CD14-positive monocyte (primary cell): ENCODE data around the gene LIN7A. TPM values are rescaled to one million over a fixed set of nuclear protein-coding genes. Genes with fewer than 3 reads are reported as not detected.
"Not testable (repeated sequence)": the region's sequence is repeated elsewhere in the genome, so short reads cannot be mapped to it uniquely, and the experiment has no call there.

ENCODE experiments used
- DNase-seq, 3 donors: peaks; one replicate each; pipeline ENCODE4 v3.0.0-alpha.2; 2011 to 2022
- H2AFZ ChIP-seq: 2 replicates; pipeline ENCODE4 v1.6.0; 2012; ENCODE audit warnings: mild to moderate bottlenecking, low read depth, low read length, inconsistent platforms; ENCODE audit not compliant: insufficient read depth, poor library complexity, severe bottlenecking
- H3K27ac ChIP-seq, 2 donors: 1 replicate in 1 of 2; 2 replicates in 1 of 2; pipeline ENCODE4 v1.5.1; 2012 to 2013; ENCODE audit warnings: low read length in 2 of 2, control low read depth in 1 of 2, inconsistent platforms in 1 of 2, low read depth in 1 of 2, mild to moderate bottlenecking in 1 of 2
- H3K27me3 ChIP-seq, 2 donors: one replicate each; pipeline versions ENCODE4 v1.6.0 to v1.6.1; 2011 to 2013; ENCODE audit warnings: low read length in 2 of 2; ENCODE audit not compliant: control insufficient read depth in 2 of 2, insufficient read depth in 2 of 2
- H3K36me3 ChIP-seq, 2 donors: replicated peaks in 1 of 2; 1 replicate in 1 of 2; 2 replicates in 1 of 2; pipeline versions ENCODE4 v1.5.1 to v1.6.1; 2012 to 2013; ENCODE audit warnings: low read length in 2 of 2, control low read depth in 1 of 2, inconsistent platforms in 1 of 2, mild to moderate bottlenecking in 1 of 2; ENCODE audit not compliant: insufficient read depth in 2 of 2, control insufficient read depth in 1 of 2
- H3K4me1 ChIP-seq, 2 donors: 1 replicate in 1 of 2; 2 replicates in 1 of 2; pipeline versions ENCODE4 v1.5.1 to v1.6.1; 2012 to 2013; ENCODE audit warnings: low read length in 2 of 2, control low read depth in 1 of 2, inconsistent platforms in 1 of 2, mild to moderate bottlenecking in 1 of 2, moderate library complexity in 1 of 2; ENCODE audit not compliant: insufficient read depth in 2 of 2, control insufficient read depth in 1 of 2
- H3K4me2 ChIP-seq: replicated peaks from 2 replicates; pipeline ENCODE3; 2012; ENCODE audit warnings: low read length, moderate library complexity, mild to moderate bottlenecking; ENCODE audit not compliant: poor library complexity, severe bottlenecking; ENCODE audit errors: extremely low read depth
- H3K4me3 ChIP-seq, 3 experiments: fragments of 200-600 bp in 1 of 3; sonication (generic) in 1 of 3; replicated peaks in 1 of 3; 1 replicate in 2 of 3; 2 replicates in 1 of 3; pipeline ENCODE4 v1.5.1; 2011 to 2013; ENCODE audit warnings: low read length in 3 of 3, mild to moderate bottlenecking in 3 of 3, control low read depth in 2 of 3, low read depth in 2 of 3, inconsistent platforms in 1 of 3, moderate library complexity in 1 of 3
- H3K79me2 ChIP-seq: 2 replicates; pipeline ENCODE4 v1.6.0; 2012; ENCODE audit warnings: mild to moderate bottlenecking, control low read depth, inconsistent platforms, low read length, moderate library complexity; ENCODE audit not compliant: insufficient read depth
- H3K9ac ChIP-seq: 2 replicates; pipeline ENCODE4 v1.6.0; 2017; ENCODE audit warnings: low read length, mild to moderate bottlenecking; ENCODE audit not compliant: insufficient read depth, poor library complexity, severe bottlenecking
- H3K9me3 ChIP-seq, 2 donors: replicated peaks in 1 of 2; 1 replicate in 1 of 2; 2 replicates in 1 of 2; pipeline versions ENCODE4 v1.5.1 to v1.6.1; 2012 to 2013; ENCODE audit warnings: low read length in 2 of 2, control low read depth in 1 of 2; ENCODE audit not compliant: control insufficient read depth in 1 of 2, insufficient read depth in 1 of 2
- H4K20me1 ChIP-seq: 2 replicates; pipeline ENCODE4 v1.6.0; 2012; ENCODE audit warnings: mild to moderate bottlenecking, low read length, control low read depth, moderate library complexity; ENCODE audit not compliant: insufficient read depth
- H3K27ac Mint-ChIP-seq, 7 donors: one replicate each; pipeline ENCODE4 v1.8.0; 2020; ENCODE audit warnings: mild to moderate bottlenecking in 7 of 7, mixed read lengths in 7 of 7, moderate library complexity in 6 of 7, inconsistent platforms in 2 of 7
- H3K27me3 Mint-ChIP-seq, 3 donors: one replicate each; pipeline ENCODE4 v1.8.0; 2021 to 2022; ENCODE audit warnings: low read depth in 3 of 3, mild to moderate bottlenecking in 3 of 3, mixed read lengths in 3 of 3, moderate library complexity in 3 of 3, inconsistent platforms in 1 of 3
- H3K36me3 Mint-ChIP-seq, 2 donors: one replicate each; pipeline ENCODE4 v1.8.0; 2020; ENCODE audit warnings: mixed read lengths in 2 of 2, inconsistent platforms in 1 of 2, mild to moderate bottlenecking in 1 of 2
- H3K4me1 Mint-ChIP-seq: one replicate; pipeline ENCODE4 v1.8.0; 2020; ENCODE audit warnings: mild to moderate bottlenecking, mixed read lengths
- H3K4me3 Mint-ChIP-seq, 2 donors: one replicate each; pipeline ENCODE4 v1.8.0; 2020; ENCODE audit warnings: mild to moderate bottlenecking in 2 of 2, mixed read lengths in 2 of 2, moderate library complexity in 1 of 2
- H3K9me3 Mint-ChIP-seq, 7 donors: one replicate each; pipeline ENCODE4 v1.8.0; 2020 to 2022; ENCODE audit warnings: mixed read lengths in 7 of 7, mild to moderate bottlenecking in 6 of 7, moderate library complexity in 6 of 7, inconsistent platforms in 2 of 7
- CTCF ChIP-seq: fragments of 200-600 bp; IDR thresholded peaks from one replicate; pipeline ENCODE4 v1.8.0; 2022; ENCODE audit warnings: antibody characterized with exemption, mild to moderate bottlenecking
- WGBS: methylation state at CpG from one replicate; pipeline ENCODE4 v1.1.5; 2013; ENCODE audit warnings: missing lambda C conversion rate; ENCODE audit not compliant: insufficient coverage; 5-methylcytosine and 5-hydroxymethylcytosine counted together
- intact Hi-C, 2 donors: fragments of 100-400 bp; cut with micrococcal nuclease; formaldehyde crosslinking; loops; one replicate each; pipeline versions ENCODE4 v1.15.0 to v1.15.1; 2023
- polyA plus RNA-seq, 3 donors: library from polyadenylated mRNA; depleted of rRNA in 1 of 3; unstranded in 2 of 3; stranded (reverse) in 1 of 3; fragments of 300-500 nt in 2 of 3; fragments of >200 nt in 1 of 3; fragmentation: Illumina TruSeq in 2 of 3; gene quantifications; 1 replicate in 2 of 3; 2 replicates in 1 of 3; pipeline ENCODE4 v1.2.3, GENCODE V29; 2012 to 2021

Gene LIN7A
- polyA plus RNA-seq, 3 donors, result 8.0 to 16.6 (median 15.2) TPM

- Histone ChIP-seq H3K27ac (no peak overlapping the region), H3K9me3 (no peaks in the 10 kb centered on the region), H3K79me2 (no peaks in the 10 kb centered on the region), H3K4me1 (no peaks in the 10 kb centered on the region), H3K36me3 (peaks cover 31 to 44% of the 10 kb centered on the region in 2 donors), H3K4me3 (no peak overlapping the region), H3K4me2 (no peak overlapping the region), H3K9ac (no peak overlapping the region), H2AFZ (no peak overlapping the region), H4K20me1 (no peaks in the 10 kb centered on the region), H3K27me3 (no peaks in the 10 kb centered on the region)
- no peak for DNase-seq
- H3K4me1 Mint-ChIP-seq, result no peaks in the 10 kb centered on the region
- intact Hi-C loops, result no loop called here
- peaks cover 0 to 5% (median 0%) of the 10 kb centered on the region in 7 donors for H3K9me3 Mint-ChIP-seq
- peaks cover 0 to 4% (median 4%) of the 10 kb centered on the region in 3 donors for H3K27me3 Mint-ChIP-seq
- no peak overlapping the region for H3K4me3 Mint-ChIP-seq
- no peak for TF ChIP-seq CTCF
- peaks cover 27 to 31% of the 10 kb centered on the region in 2 donors for H3K36me3 Mint-ChIP-seq
- no peak overlapping the region for H3K27ac Mint-ChIP-seq
Measured at GRCh38 chr12:80792861-80793260, 144.9 kb downstream of the LIN7A start.

- TF ChIP-seq CTCF, result no peak
- no peak overlapping the region for H3K4me2 ChIP-seq
- no peaks in the 10 kb centered on the region for H3K4me1 ChIP-seq
- no peak overlapping the region for H2AFZ ChIP-seq
- no peaks in the 10 kb centered on the region for H3K4me1 Mint-ChIP-seq
- intact Hi-C loops, result no loop called here
- no peak overlapping the region for H3K4me3 ChIP-seq
- no peaks in the 10 kb centered on the region for H3K27me3 ChIP-seq
- H3K27ac ChIP-seq, result no peak overlapping the region
- no peaks in the 10 kb centered on the region for H3K79me2 ChIP-seq
- no peak overlapping the region for H3K9ac ChIP-seq
- DNase-seq, result no peak
- no peak overlapping the region for H3K4me3 Mint-ChIP-seq
- H3K9me3 Mint-ChIP-seq, result peaks cover 0 to 5% (median 0%) of the 10 kb centered on the region in 7 donors
- peaks cover 22 to 34% of the 10 kb centered on the region in 2 donors for H3K36me3 ChIP-seq
- no peaks in the 10 kb centered on the region for H4K20me1 ChIP-seq
- H3K36me3 Mint-ChIP-seq, result peaks cover 19 to 22% of the 10 kb centered on the region in 2 donors
- peaks cover 1 to 8% (median 4%) of the 10 kb centered on the region in 3 donors for H3K27me3 Mint-ChIP-seq
- H3K27ac Mint-ChIP-seq, result no peak overlapping the region
- no peaks in the 10 kb centered on the region for H3K9me3 ChIP-seq
Measured at GRCh38 chr12:80791863-80792262, 145.9 kb downstream of the LIN7A start.

- DNase-seq, H3K27ac Mint-ChIP-seq, H3K27ac ChIP-seq, H3K27me3 ChIP-seq, H3K4me3 Mint-ChIP-seq, H3K4me2 ChIP-seq, H3K36me3 Mint-ChIP-seq, H3K9me3 Mint-ChIP-seq, H3K9ac ChIP-seq, H3K4me1 Mint-ChIP-seq, H3K36me3 ChIP-seq, H3K4me3 ChIP-seq, H3K9me3 ChIP-seq, intact Hi-C loops, H4K20me1 ChIP-seq, H2AFZ ChIP-seq, H3K79me2 ChIP-seq, H3K4me1 ChIP-seq: not testable (repeated sequence)
- peaks cover 1 to 12% (median 4%) of the 10 kb centered on the region in 3 donors for H3K27me3 Mint-ChIP-seq
- 98% methylated on average over 6 of the region's 10 CpGs for WGBS
Measured at GRCh38 chr12:80788407-80788806, 149.3 kb downstream of the LIN7A start.
